ENCODE measurements around the gene SNHG17.

DNA sequence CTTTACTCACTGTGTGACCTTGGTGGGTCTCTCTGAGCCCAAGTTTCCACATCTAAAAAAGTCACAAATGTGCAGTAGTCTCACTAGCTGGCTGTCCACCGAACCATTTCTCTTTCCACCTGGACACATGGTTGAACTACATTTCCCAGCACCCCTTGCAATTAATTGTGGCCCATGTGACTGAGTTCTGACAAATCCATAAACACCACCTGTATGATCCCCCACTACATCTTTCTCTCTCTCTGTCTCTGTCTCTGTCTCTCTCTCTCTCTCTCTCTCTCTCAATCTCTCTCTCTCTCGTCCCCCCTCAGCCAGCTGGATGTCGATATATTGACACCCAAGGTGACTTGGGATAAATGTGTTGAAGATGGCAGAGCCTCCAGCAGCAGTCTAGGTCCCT lies 42.8 kb downstream of the SNHG17 start:
- TF ChIP-seq, protein P1, sequence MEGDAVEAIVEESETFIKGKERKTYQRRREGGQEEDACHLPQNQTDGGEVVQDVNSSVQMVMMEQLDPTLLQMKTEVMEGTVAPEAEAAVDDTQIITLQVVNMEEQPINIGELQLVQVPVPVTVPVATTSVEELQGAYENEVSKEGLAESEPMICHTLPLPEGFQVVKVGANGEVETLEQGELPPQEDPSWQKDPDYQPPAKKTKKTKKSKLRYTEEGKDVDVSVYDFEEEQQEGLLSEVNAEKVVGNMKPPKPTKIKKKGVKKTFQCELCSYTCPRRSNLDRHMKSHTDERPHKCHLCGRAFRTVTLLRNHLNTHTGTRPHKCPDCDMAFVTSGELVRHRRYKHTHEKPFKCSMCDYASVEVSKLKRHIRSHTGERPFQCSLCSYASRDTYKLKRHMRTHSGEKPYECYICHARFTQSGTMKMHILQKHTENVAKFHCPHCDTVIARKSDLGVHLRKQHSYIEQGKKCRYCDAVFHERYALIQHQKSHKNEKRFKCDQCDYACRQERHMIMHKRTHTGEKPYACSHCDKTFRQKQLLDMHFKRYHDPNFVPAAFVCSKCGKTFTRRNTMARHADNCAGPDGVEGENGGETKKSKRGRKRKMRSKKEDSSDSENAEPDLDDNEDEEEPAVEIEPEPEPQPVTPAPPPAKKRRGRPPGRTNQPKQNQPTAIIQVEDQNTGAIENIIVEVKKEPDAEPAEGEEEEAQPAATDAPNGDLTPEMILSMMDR (conservative IDR thresholded peaks at IDR 0.05), result no peak
- no peak for TF ChIP-seq EZH2 (IDR thresholded peaks at IDR 0.05; ENCODE audit: low read depth)

Data from PC-9 (cell line).